ENCODE data around the gene NCAPG2.

- TF ChIP-seq, protein P1, sequence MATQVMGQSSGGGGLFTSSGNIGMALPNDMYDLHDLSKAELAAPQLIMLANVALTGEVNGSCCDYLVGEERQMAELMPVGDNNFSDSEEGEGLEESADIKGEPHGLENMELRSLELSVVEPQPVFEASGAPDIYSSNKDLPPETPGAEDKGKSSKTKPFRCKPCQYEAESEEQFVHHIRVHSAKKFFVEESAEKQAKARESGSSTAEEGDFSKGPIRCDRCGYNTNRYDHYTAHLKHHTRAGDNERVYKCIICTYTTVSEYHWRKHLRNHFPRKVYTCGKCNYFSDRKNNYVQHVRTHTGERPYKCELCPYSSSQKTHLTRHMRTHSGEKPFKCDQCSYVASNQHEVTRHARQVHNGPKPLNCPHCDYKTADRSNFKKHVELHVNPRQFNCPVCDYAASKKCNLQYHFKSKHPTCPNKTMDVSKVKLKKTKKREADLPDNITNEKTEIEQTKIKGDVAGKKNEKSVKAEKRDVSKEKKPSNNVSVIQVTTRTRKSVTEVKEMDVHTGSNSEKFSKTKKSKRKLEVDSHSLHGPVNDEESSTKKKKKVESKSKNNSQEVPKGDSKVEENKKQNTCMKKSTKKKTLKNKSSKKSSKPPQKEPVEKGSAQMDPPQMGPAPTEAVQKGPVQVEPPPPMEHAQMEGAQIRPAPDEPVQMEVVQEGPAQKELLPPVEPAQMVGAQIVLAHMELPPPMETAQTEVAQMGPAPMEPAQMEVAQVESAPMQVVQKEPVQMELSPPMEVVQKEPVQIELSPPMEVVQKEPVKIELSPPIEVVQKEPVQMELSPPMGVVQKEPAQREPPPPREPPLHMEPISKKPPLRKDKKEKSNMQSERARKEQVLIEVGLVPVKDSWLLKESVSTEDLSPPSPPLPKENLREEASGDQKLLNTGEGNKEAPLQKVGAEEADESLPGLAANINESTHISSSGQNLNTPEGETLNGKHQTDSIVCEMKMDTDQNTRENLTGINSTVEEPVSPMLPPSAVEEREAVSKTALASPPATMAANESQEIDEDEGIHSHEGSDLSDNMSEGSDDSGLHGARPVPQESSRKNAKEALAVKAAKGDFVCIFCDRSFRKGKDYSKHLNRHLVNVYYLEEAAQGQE (IDR thresholded peaks at IDR 0.05; ENCODE audit: insufficient read depth in 1 of 2, low read depth in 2 of 2, low read length in 2 of 2): no peak
- TF ChIP-seq POLR2AphosphoS5 (IDR thresholded peaks at IDR 0.05; ENCODE audit: low read depth, low read length): no peak
- TF ChIP-seq TAF1 (IDR thresholded peaks at IDR 0.05; ENCODE audit: borderline replicate concordance, insufficient read depth, low read length): no peak
Measured at GRCh38 chr7:158601090-158601489, 103.5 kb downstream of the NCAPG2 start.

Data from PFSK-1 (cell line).